HG03558 (cell line): ENCODE measurements around the gene ZNF213.

Source experiments
- ATAC-seq: cut with Tn5 transposase; IDR thresholded peaks from one replicate; pipeline ENCODE4 v1.9.1; 2021; ENCODE audit warnings: moderate number of reproducible peaks; ENCODE audit not compliant: unreplicated experiment; ENCODE audit errors: extremely low read depth

ZNF213 gene

GRCh38 chr16:3187798-3188674 is 53.2 kb downstream of the ZNF213 start, which contains the start of gene OR1F1:
Gene OR1F1, plus strand, starts transcription at chr16:3188204.
- ATAC-seq, result no peak

GRCh38 chr16:3188675-3188924 is 53.8 kb downstream of the ZNF213 start:
- ATAC-seq, result no peak

GRCh38 chr16:3188925-3189825 is 54.3 kb downstream of the ZNF213 start:
- ATAC-seq, result no peak

GRCh38 chr16:3189869-3190268 is 55.0 kb downstream of the ZNF213 start:
- no peak for ATAC-seq

GRCh38 chr16:3190949-3191353 is 56.1 kb downstream of the ZNF213 start:
- no peak for ATAC-seq
